Mesenchymal stem cell (in vitro differentiated cells and primary cell): Measurements from ENCODE around the gene JPT1.
"Not testable (repeated sequence)": the region's sequence is repeated elsewhere in the genome, so short reads cannot be mapped to it uniquely, and the experiment has no call there.

Source experiments
- DNase-seq: peaks from one replicate; pipeline ENCODE4 v3.0.0-alpha.2; 2013
- H2AFZ ChIP-seq: one replicate; pipeline ENCODE4 v1.6.1; 2013; ENCODE audit warnings: low read depth, mild to moderate bottlenecking, control low read depth, inconsistent platforms, low read length, moderate library complexity
- H2AK5ac ChIP-seq: 2 replicates; pipeline ENCODE4 v1.6.1; 2013; ENCODE audit warnings: low read length, moderate library complexity, mild to moderate bottlenecking, inconsistent platforms; ENCODE audit not compliant: severe bottlenecking
- H2BK120ac ChIP-seq: one replicate; pipeline ENCODE4 v1.6.1; 2013; ENCODE audit warnings: low read depth, mild to moderate bottlenecking, inconsistent platforms, low read length, moderate library complexity
- H2BK12ac ChIP-seq, 2 experiments: one replicate each; pipeline ENCODE4 v1.6.1; 2013; ENCODE audit warnings: inconsistent platforms in 2 of 2, low read length in 2 of 2, mild to moderate bottlenecking in 2 of 2, moderate library complexity in 2 of 2, control low read depth in 1 of 2
- H2BK15ac ChIP-seq: one replicate; pipeline ENCODE4 v1.6.1; 2013; ENCODE audit warnings: mild to moderate bottlenecking, low read depth, inconsistent platforms; ENCODE audit not compliant: poor library complexity, severe bottlenecking
- H2BK5ac ChIP-seq: 2 replicates; pipeline ENCODE4 v1.6.1; 2013; ENCODE audit warnings: low read depth, mild to moderate bottlenecking, low read length, control low read depth, inconsistent platforms; ENCODE audit not compliant: poor library complexity, severe bottlenecking
- H3K14ac ChIP-seq, 2 experiments: one replicate each; pipeline ENCODE4 v1.6.1; 2013; ENCODE audit warnings: inconsistent platforms in 2 of 2, low read length in 2 of 2, control low read depth in 1 of 2, mild to moderate bottlenecking in 1 of 2, moderate library complexity in 1 of 2
- H3K18ac ChIP-seq, 2 experiments: one replicate each; pipeline ENCODE4 v1.6.1; 2013; ENCODE audit warnings: inconsistent platforms in 2 of 2, low read length in 2 of 2, control low read depth in 1 of 2, low read depth in 1 of 2, mild to moderate bottlenecking in 1 of 2
- H3K23ac ChIP-seq, 2 experiments: one replicate each; pipeline ENCODE4 v1.6.1; 2013; ENCODE audit warnings: inconsistent platforms in 2 of 2, low read length in 2 of 2, mild to moderate bottlenecking in 2 of 2, moderate library complexity in 2 of 2, control low read depth in 1 of 2
- H3K27ac ChIP-seq: 2 replicates; pipeline ENCODE4 v1.5.1; 2013; ENCODE audit warnings: mild to moderate bottlenecking, moderate library complexity, low read length, control low read depth, inconsistent platforms; ENCODE audit not compliant: poor library complexity, severe bottlenecking
- H3K27me3 ChIP-seq, 2 experiments: 2 replicates each; pipeline versions ENCODE4 v1.6.1 to v1.7.0; 2013; ENCODE audit warnings: low read length in 2 of 2, mild to moderate bottlenecking in 2 of 2, moderate library complexity in 2 of 2, control low read depth in 1 of 2, inconsistent platforms in 1 of 2; ENCODE audit not compliant: control insufficient read depth in 1 of 2, insufficient read depth in 1 of 2
- H3K36me3 ChIP-seq, 2 experiments: 2 replicates each; pipeline versions ENCODE4 v1.6.1 to v1.7.0; 2013; ENCODE audit warnings: low read length in 2 of 2, control low read depth in 1 of 2, inconsistent platforms in 1 of 2, low read depth in 1 of 2, mild to moderate bottlenecking in 1 of 2; ENCODE audit not compliant: insufficient read depth in 2 of 2, control insufficient read depth in 1 of 2
- H3K4ac ChIP-seq, 2 experiments: one replicate each; pipeline ENCODE4 v1.6.1; 2013; ENCODE audit warnings: inconsistent platforms in 2 of 2, low read length in 2 of 2, mild to moderate bottlenecking in 2 of 2, moderate library complexity in 2 of 2, control low read depth in 1 of 2, low read depth in 1 of 2
- H3K4me1 ChIP-seq: 2 replicates; pipeline ENCODE4 v1.6.1; 2013; ENCODE audit warnings: low read depth, low read length, control low read depth; ENCODE audit not compliant: control insufficient read depth, insufficient read depth
- H3K4me2 ChIP-seq: 2 replicates; pipeline ENCODE4 v1.6.1; 2013; ENCODE audit warnings: low read length, mild to moderate bottlenecking, inconsistent platforms; ENCODE audit not compliant: poor library complexity, severe bottlenecking
- H3K4me3 ChIP-seq, 2 experiments: 2 replicates each; pipeline versions ENCODE4 v1.5.1 to v1.7.0; 2013; ENCODE audit warnings: low read length in 2 of 2, mild to moderate bottlenecking in 2 of 2, control low read depth in 1 of 2, low read depth in 1 of 2; ENCODE audit not compliant: insufficient read depth in 1 of 2
- H3K79me1 ChIP-seq: replicated peaks from 2 replicates; pipeline ENCODE4 v1.6.1; 2013; ENCODE audit warnings: mild to moderate bottlenecking, control low read depth, low read length, inconsistent platforms; ENCODE audit not compliant: poor library complexity, severe bottlenecking
- H3K9ac ChIP-seq: 2 replicates; pipeline ENCODE4 v1.7.0; 2013; ENCODE audit warnings: mild to moderate bottlenecking, low read length, moderate library complexity
- H3K9me3 ChIP-seq: 2 replicates; pipeline ENCODE4 v1.7.0; 2013; ENCODE audit warnings: mild to moderate bottlenecking, low read length; ENCODE audit not compliant: control insufficient read depth
- H4K8ac ChIP-seq: one replicate; pipeline ENCODE4 v1.6.1; 2013; ENCODE audit warnings: inconsistent platforms, mild to moderate bottlenecking, low read length, moderate library complexity
- H4K91ac ChIP-seq: one replicate; pipeline ENCODE4 v1.6.1; 2013; ENCODE audit warnings: mild to moderate bottlenecking, low read length, inconsistent platforms
- WGBS: methylation state at CpG from one replicate; pipeline ENCODE4 v1.1.7; 2013; ENCODE audit warnings: mixed read lengths; 5-methylcytosine and 5-hydroxymethylcytosine counted together

JPT1 gene

DNA sequence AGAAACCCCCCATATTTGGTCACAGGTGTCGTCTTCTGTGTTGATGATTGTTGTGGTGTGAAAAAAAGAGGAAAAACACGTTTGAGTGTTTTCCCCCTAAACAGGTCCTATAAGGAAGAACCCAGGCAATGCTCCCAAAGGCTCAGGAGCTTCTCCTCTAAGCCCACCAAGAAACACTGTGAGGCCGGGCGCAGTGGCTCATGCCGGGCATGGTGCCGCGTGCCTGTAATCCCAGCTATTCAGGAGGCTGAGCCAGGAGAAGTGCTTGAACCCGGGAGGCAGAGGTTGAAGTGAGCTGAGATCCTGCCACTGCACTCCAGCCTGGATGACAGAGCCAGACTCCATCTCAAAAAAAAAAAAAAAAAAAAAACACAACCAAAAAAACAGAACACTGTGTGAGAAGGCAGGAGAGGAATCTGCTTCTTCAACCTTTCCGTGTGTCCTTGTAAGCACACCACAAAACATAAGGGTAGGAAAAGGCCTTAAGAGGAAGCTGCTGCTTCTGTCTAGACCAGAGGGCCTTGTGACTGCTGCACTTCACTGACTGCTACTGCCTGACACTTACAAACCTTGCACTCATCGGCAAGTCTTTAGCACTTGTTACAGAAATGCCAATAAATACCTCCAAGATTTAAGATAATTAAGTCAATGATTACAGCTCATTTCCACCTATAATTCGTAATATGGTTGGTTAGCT is 9.3 kb downstream of the JPT1 start:
- no peak overlapping the region for H2AFZ ChIP-seq
- H2AK5ac ChIP-seq, result no peak overlapping the region
- no peak overlapping the region for H2BK5ac ChIP-seq
- H3K9ac ChIP-seq, result no peak overlapping the region
- H4K8ac ChIP-seq, result no peak overlapping the region
- no peak overlapping the region for H2BK15ac ChIP-seq
- H3K79me1 ChIP-seq, result peaks cover 22% of the 10 kb centered on the region
- H3K36me3 ChIP-seq, result peaks cover 64 to 80% of the 10 kb centered on the region in 2 experiments
- 98% methylated on average over 9 of the region's 11 CpGs for WGBS
- DNase-seq, result no peak
- H2BK12ac ChIP-seq, result no peak overlapping the region
- H3K18ac ChIP-seq, result no peak overlapping the region
- no peak overlapping the region for H3K14ac ChIP-seq
- H2BK120ac ChIP-seq, result no peak overlapping the region
- no peaks in the 10 kb centered on the region for H3K9me3 ChIP-seq
- no peak overlapping the region for H3K23ac ChIP-seq
- H4K91ac ChIP-seq, result no peak overlapping the region
- H3K27me3 ChIP-seq, result no peaks in the 10 kb centered on the region
- no peak overlapping the region for H3K4ac ChIP-seq
- no peak overlapping the region for H3K27ac ChIP-seq
- H3K4me1 ChIP-seq, result peaks cover 8% of the 10 kb centered on the region
- H3K4me2 ChIP-seq, result peak overlapping the region; percentile 25
- no peak overlapping the region for H3K4me3 ChIP-seq

DNA sequence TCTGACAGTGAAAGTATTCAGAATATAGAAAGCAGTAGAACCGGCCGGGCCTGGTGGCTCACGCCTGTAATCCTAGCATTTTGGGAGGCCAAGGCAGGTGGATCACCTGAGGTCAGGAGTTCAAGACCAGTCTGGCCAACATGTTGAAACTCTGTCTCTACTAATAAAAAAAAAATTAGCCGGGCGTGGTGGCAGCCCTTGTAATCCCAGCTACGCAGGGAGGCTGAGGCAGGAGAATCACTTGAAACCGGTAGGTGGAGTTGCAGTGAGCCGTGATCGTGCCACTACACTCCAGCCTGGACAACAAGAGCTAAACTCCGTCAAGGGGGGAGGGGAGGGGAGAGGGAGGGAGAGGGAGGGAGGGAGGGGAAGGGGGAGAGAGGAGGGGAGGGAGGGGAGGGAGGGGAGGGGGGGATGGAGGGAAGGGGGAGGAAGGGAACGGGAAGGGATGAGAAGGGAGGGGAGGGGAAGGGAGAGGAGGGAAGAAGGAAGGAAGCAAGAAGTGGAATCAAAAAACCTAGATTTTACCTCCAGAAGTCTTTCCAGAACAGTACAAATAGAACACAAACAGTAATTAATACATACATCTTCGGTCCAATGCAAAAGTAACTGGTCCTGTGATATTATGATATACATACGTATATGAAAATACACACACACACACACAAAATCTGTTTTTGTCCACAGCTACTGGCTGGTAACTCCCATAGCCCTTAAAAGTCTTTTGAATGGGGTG is 11.9 kb downstream of the JPT1 start:
- no peaks in the 10 kb centered on the region for H3K27me3 ChIP-seq
- no peak overlapping the region for H4K8ac ChIP-seq
- H3K9me3 ChIP-seq, result no peaks in the 10 kb centered on the region
- H3K36me3 ChIP-seq, result peaks cover 70 to 72% of the 10 kb centered on the region in 2 experiments
- no peak overlapping the region for H3K9ac ChIP-seq
- no peak overlapping the region for H2BK15ac ChIP-seq
- no peak overlapping the region for H3K23ac ChIP-seq
- no peak overlapping the region for H2AK5ac ChIP-seq
- WGBS, result 96% methylated on average over 12 of the region's 13 CpGs
- peaks cover 27% of the 10 kb centered on the region for H3K79me1 ChIP-seq
- no peak overlapping the region for H3K14ac ChIP-seq
- no peak for DNase-seq
- no peak overlapping the region for H2AFZ ChIP-seq
- no peak overlapping the region for H3K18ac ChIP-seq
- no peak overlapping the region for H2BK120ac ChIP-seq
- H2BK12ac ChIP-seq, result no peak overlapping the region
- H4K91ac ChIP-seq, result no peak overlapping the region
- no peak overlapping the region for H3K27ac ChIP-seq
- H2BK5ac ChIP-seq, result no peak overlapping the region
- H3K4ac ChIP-seq, result no peak overlapping the region
- no peak overlapping the region for H3K4me3 ChIP-seq
- no peaks in the 10 kb centered on the region for H3K4me1 ChIP-seq
- H3K4me2 ChIP-seq, result no peak overlapping the region

- Histone ChIP-seq H3K23ac (no peak overlapping the region), H2BK12ac (no peak overlapping the region), H4K8ac (no peak overlapping the region), H4K91ac (no peak overlapping the region), H3K36me3 (peaks cover 47 to 59% of the 10 kb centered on the region in 2 experiments), H3K9me3 (no peaks in the 10 kb centered on the region), H2AK5ac (no peak overlapping the region), H3K4me1 (no peaks in the 10 kb centered on the region), H2BK15ac (no peak overlapping the region), H2BK120ac (no peak overlapping the region), H3K9ac (no peak overlapping the region), H3K79me1 (peaks cover 15% of the 10 kb centered on the region), H3K27me3 (no peaks in the 10 kb centered on the region), H3K18ac (no peak overlapping the region), H2AFZ (no peak overlapping the region), H3K4me2 (no peak overlapping the region), H3K4me3 (no peak overlapping the region), H2BK5ac (no peak overlapping the region), H3K14ac (no peak overlapping the region), H3K27ac (no peak overlapping the region), H3K4ac (no peak overlapping the region)
- DNase-seq, result no peak
- 94% methylated on average over 5 of the region's 5 CpGs for WGBS
Measured at GRCh38 chr17:75138519-75138918, 15.8 kb downstream of the JPT1 start.

- not testable (repeated sequence) for DNase-seq, H3K4me1 ChIP-seq, H3K18ac ChIP-seq, H3K4me2 ChIP-seq, H3K4me3 ChIP-seq, H2AFZ ChIP-seq, H2BK15ac ChIP-seq, H4K91ac ChIP-seq, H2BK120ac ChIP-seq, H3K27ac ChIP-seq, H4K8ac ChIP-seq, H3K9me3 ChIP-seq, H3K4ac ChIP-seq, H2AK5ac ChIP-seq, H3K27me3 ChIP-seq, H2BK12ac ChIP-seq, H3K14ac ChIP-seq, H3K23ac ChIP-seq, H2BK5ac ChIP-seq, H3K9ac ChIP-seq
- peaks cover 11% of the 10 kb centered on the region for H3K79me1 ChIP-seq
- WGBS, result 96% methylated on average over 9 of the region's 9 CpGs
- H3K36me3 ChIP-seq, result peaks cover 40 to 53% of the 10 kb centered on the region in 2 experiments
Measured at GRCh38 chr17:75137762-75138161, 16.6 kb downstream of the JPT1 start.
